Measurements from ENCODE around the gene RPP30.

RPP30 gene

GRCh38 chr10:90916392-90917237 is 44.8 kb downstream of the RPP30 start:
- TF ChIP-seq POLR2A (IDR thresholded peaks at IDR 0.05; ENCODE audit: low read depth, low read length), result no peak
- FAIRE-seq (no peak), DNase-seq (ENCODE audit: insufficient read length, low spot score) (no peak)

- FAIRE-seq, result no peak
- no peak for TF ChIP-seq POLR2A (IDR thresholded peaks at IDR 0.05; ENCODE audit: low read depth, low read length)
- no peak for DNase-seq (ENCODE audit: insufficient read length, low spot score)
These were observed 45.6 kb downstream of the RPP30 start for GRCh38 chr10:90917238-90917967.

GRCh38 chr10:90917968-90918318 is 46.2 kb downstream of the RPP30 start:
- no peak for FAIRE-seq
- no peak for TF ChIP-seq POLR2A (IDR thresholded peaks at IDR 0.05; ENCODE audit: low read depth, low read length)

GRCh38 chr10:90919683-90920574 is 48.2 kb downstream of the RPP30 start:
- peak; percentile 64 for FAIRE-seq
- TF ChIP-seq POLR2A (IDR thresholded peaks at IDR 0.05; ENCODE audit: low read depth, low read length), result no peak

More at GRCh38 chr10:90917968-90918318, 46.2 kb downstream of the RPP30 start:
- no peak for DNase-seq (ENCODE audit: insufficient read length, low spot score)

GRCh38 chr10:90920986-90921666 is 49.4 kb downstream of the RPP30 start, which contains the start of gene ANKRD1:
Gene ANKRD1 (minus strand): TSS chr10:90921087. CDS start chr10:90921027, 60 bp downstream.
- TF ChIP-seq POLR2A (IDR thresholded peaks at IDR 0.05; ENCODE audit: low read depth, low read length), result no peak
- DNase-seq (ENCODE audit: insufficient read length, low spot score) (peak; percentile 59), FAIRE-seq (peak; percentile 100)

More at GRCh38 chr10:90919683-90920574, 48.2 kb downstream of the RPP30 start:
- DNase-seq (ENCODE audit: insufficient read length, low spot score), result no peak

- FAIRE-seq (no peak), DNase-seq (ENCODE audit: insufficient read length, low spot score) (no peak)
- TF ChIP-seq POLR2A (IDR thresholded peaks at IDR 0.05; ENCODE audit: low read depth, low read length), result no peak
These were observed 50.1 kb downstream of the RPP30 start for GRCh38 chr10:90921906-90922305.

GRCh38 chr10:90923111-90923731 is 51.4 kb downstream of the RPP30 start:
- no peak for DNase-seq (ENCODE audit: insufficient read length, low spot score)
- no peak for TF ChIP-seq POLR2A (IDR thresholded peaks at IDR 0.05; ENCODE audit: low read depth, low read length)

GRCh38 chr10:90924552-90924951 is 52.8 kb downstream of the RPP30 start:
- FAIRE-seq (no peak), DNase-seq (ENCODE audit: insufficient read length, low spot score) (no peak)
- no peak for TF ChIP-seq POLR2A (IDR thresholded peaks at IDR 0.05; ENCODE audit: low read depth, low read length)

More at GRCh38 chr10:90923111-90923731, 51.4 kb downstream of the RPP30 start:
- no peak for FAIRE-seq

GRCh38 chr10:90925079-90926029 is 53.6 kb downstream of the RPP30 start:
- no peak for TF ChIP-seq POLR2A (IDR thresholded peaks at IDR 0.05; ENCODE audit: low read depth, low read length)
- FAIRE-seq, result no peak
- DNase-seq (ENCODE audit: insufficient read length, low spot score), result no peak

GRCh38 chr10:90927293-90927692 is 55.5 kb downstream of the RPP30 start:
- no peak for TF ChIP-seq POLR2A (IDR thresholded peaks at IDR 0.05; ENCODE audit: low read depth, low read length)
- FAIRE-seq (no peak), DNase-seq (ENCODE audit: insufficient read length, low spot score) (no peak)

GRCh38 chr10:90929179-90929578 is 57.4 kb downstream of the RPP30 start:
- TF ChIP-seq POLR2A (IDR thresholded peaks at IDR 0.05; ENCODE audit: low read depth, low read length), result no peak
- FAIRE-seq (no peak), DNase-seq (ENCODE audit: insufficient read length, low spot score) (no peak)

Data from H54 (cell line).